H9 (cell line): ENCODE results near the gene TUBD1. TPM values are rescaled to one million over a fixed set of nuclear protein-coding genes. Genes with fewer than 3 reads are reported as not detected.

Experiments
- DNase-seq: peaks from one replicate; pipeline ENCODE4 v3.0.0-alpha.2; 2017
- H2AFZ ChIP-seq: one replicate; pipeline ENCODE4 v1.6.1; 2013; ENCODE audit warnings: mild to moderate bottlenecking, low read length, control low read depth, moderate library complexity
- H2AK5ac ChIP-seq: 2 replicates; pipeline ENCODE4 v1.6.1; 2013; ENCODE audit warnings: low read length, control low read depth, mixed read lengths; ENCODE audit not compliant: insufficient read length
- H2BK120ac ChIP-seq: one replicate; pipeline ENCODE4 v1.6.1; 2013; ENCODE audit warnings: low read depth, mild to moderate bottlenecking, low read length, control low read depth, inconsistent platforms; ENCODE audit not compliant: poor library complexity, severe bottlenecking
- H2BK12ac ChIP-seq: 2 replicates; pipeline ENCODE4 v1.6.1; 2013; ENCODE audit warnings: low read length, control low read depth, mixed read lengths, low read depth; ENCODE audit not compliant: insufficient read length
- H2BK15ac ChIP-seq: 2 replicates; pipeline ENCODE4 v1.6.1; 2013; ENCODE audit warnings: low read depth, low read length, control low read depth
- H2BK20ac ChIP-seq: one replicate; pipeline ENCODE4 v1.6.1; 2013; ENCODE audit warnings: low read depth, mild to moderate bottlenecking, low read length, control low read depth, inconsistent platforms; ENCODE audit not compliant: poor library complexity, severe bottlenecking
- H2BK5ac ChIP-seq: 2 replicates; pipeline ENCODE4 v1.6.1; 2013; ENCODE audit warnings: low read length, control low read depth, mixed read lengths; ENCODE audit not compliant: insufficient read length
- H3K14ac ChIP-seq: 2 replicates; pipeline ENCODE4 v1.6.1; 2013; ENCODE audit warnings: low read length, control low read depth; ENCODE audit not compliant: insufficient read depth
- H3K18ac ChIP-seq: 2 replicates; pipeline ENCODE4 v1.6.1; 2013; ENCODE audit warnings: low read depth, mild to moderate bottlenecking, mixed read lengths, low read length, control low read depth; ENCODE audit not compliant: insufficient read length
- H3K23ac ChIP-seq: 2 replicates; pipeline ENCODE4 v1.6.1; 2013; ENCODE audit warnings: low read length, control low read depth, mixed read lengths, low read depth; ENCODE audit not compliant: insufficient read length
- H3K23me2 ChIP-seq: 2 replicates; pipeline ENCODE4 v1.6.1; 2013; ENCODE audit warnings: low read depth, mild to moderate bottlenecking, mixed read lengths, low read length, control low read depth; ENCODE audit not compliant: insufficient read length, poor library complexity, severe bottlenecking
- H3K27ac ChIP-seq: 2 replicates; pipeline ENCODE4 v1.5.1; 2013; ENCODE audit warnings: low read length, control low read depth, mixed read lengths, low read depth; ENCODE audit not compliant: insufficient read length
- H3K27me3 ChIP-seq: 2 replicates; pipeline ENCODE4 v1.6.1; 2013; ENCODE audit warnings: low read length, control low read depth, inconsistent platforms; ENCODE audit not compliant: insufficient read depth
- H3K4ac ChIP-seq: 2 replicates; pipeline ENCODE4 v1.6.1; 2013; ENCODE audit warnings: low read depth, mild to moderate bottlenecking, control low read depth, inconsistent platforms, low read length, moderate library complexity
- H3K4me1 ChIP-seq: 2 replicates; pipeline ENCODE4 v1.6.1; 2013; ENCODE audit warnings: low read length, control low read depth, inconsistent platforms; ENCODE audit not compliant: insufficient read depth
- H3K4me2 ChIP-seq: 2 replicates; pipeline ENCODE4 v1.6.1; 2013; ENCODE audit warnings: low read length, control low read depth, mixed read lengths; ENCODE audit not compliant: insufficient read length, insufficient read depth
- H3K56ac ChIP-seq: 2 replicates; pipeline ENCODE4 v1.6.1; 2013; ENCODE audit warnings: low read depth, mild to moderate bottlenecking, mixed read lengths, low read length, control low read depth; ENCODE audit not compliant: insufficient read length
- H3K79me1 ChIP-seq: 2 replicates; pipeline ENCODE4 v1.6.1; 2013; ENCODE audit warnings: low read depth, mild to moderate bottlenecking, moderate library complexity, low read length, control low read depth, inconsistent platforms; ENCODE audit not compliant: insufficient read depth, poor library complexity, severe bottlenecking
- H3K79me2 ChIP-seq: 2 replicates; pipeline ENCODE4 v1.6.1; 2013; ENCODE audit warnings: low read length, control low read depth, inconsistent platforms; ENCODE audit not compliant: insufficient read depth
- H3K9ac ChIP-seq: 2 replicates; pipeline ENCODE4 v1.6.1; 2013; ENCODE audit warnings: low read length, control low read depth, mixed read lengths; ENCODE audit not compliant: insufficient read length; ENCODE audit errors: extremely low read depth
- H3K9me3 ChIP-seq: one replicate; pipeline ENCODE4 v1.6.1; 2013; ENCODE audit warnings: low read depth, low read length, inconsistent platforms; ENCODE audit not compliant: control insufficient read depth
- H3T11ph ChIP-seq: one replicate; pipeline ENCODE4 v1.6.1; 2013; ENCODE audit warnings: mild to moderate bottlenecking, low read length, control low read depth, inconsistent platforms
- H4K20me1 ChIP-seq: one replicate; pipeline ENCODE4 v1.6.1; 2013; ENCODE audit not compliant: control insufficient read depth, insufficient read length, insufficient read depth
- H4K5ac ChIP-seq: 2 replicates; pipeline ENCODE4 v1.6.1; 2013; ENCODE audit warnings: low read depth, mild to moderate bottlenecking, mixed read lengths, low read length, control low read depth; ENCODE audit not compliant: insufficient read length
- H4K8ac ChIP-seq: replicated peaks from 2 replicates; pipeline ENCODE4 v1.6.1; 2013; ENCODE audit warnings: low read length, control low read depth, mixed read lengths, low read depth; ENCODE audit not compliant: insufficient read length
- H4K91ac ChIP-seq: 2 replicates; pipeline ENCODE4 v1.6.1; 2013; ENCODE audit warnings: low read depth, mild to moderate bottlenecking, moderate library complexity, mixed read lengths, low read length, control low read depth; ENCODE audit not compliant: insufficient read length
- H3K27ac Mint-ChIP-seq, 3 experiments: 2 replicates in 2 of 3; 3 replicates in 1 of 3; pipeline ENCODE4 v1.8.0; 2020 to 2021; ENCODE audit warnings: mixed read lengths in 3 of 3, mild to moderate bottlenecking in 1 of 3, moderate library complexity in 1 of 3
- H3K27me3 Mint-ChIP-seq: 2 replicates; pipeline ENCODE4 v1.8.0; 2021; ENCODE audit warnings: low read depth, mild to moderate bottlenecking, moderate library complexity, mixed read lengths
- H3K36me3 Mint-ChIP-seq, 3 experiments: 2 replicates in 2 of 3; 3 replicates in 1 of 3; pipeline ENCODE4 v1.8.0; 2020 to 2021; ENCODE audit warnings: low read depth in 3 of 3, mixed read lengths in 3 of 3; ENCODE audit not compliant: insufficient read depth in 1 of 3
- H3K4me1 Mint-ChIP-seq, 2 experiments: 2 replicates each; pipeline ENCODE4 v1.8.0; 2020; ENCODE audit warnings: mixed read lengths in 2 of 2
- H3K4me3 Mint-ChIP-seq, 2 experiments: 2 replicates in 1 of 2; 3 replicates in 1 of 2; pipeline ENCODE4 v1.8.0; 2020 to 2021; ENCODE audit warnings: mild to moderate bottlenecking in 2 of 2, mixed read lengths in 2 of 2, moderate library complexity in 1 of 2
- H3K9me3 Mint-ChIP-seq, 2 experiments: 2 replicates in 1 of 2; 3 replicates in 1 of 2; pipeline ENCODE4 v1.8.0; 2020; ENCODE audit warnings: mild to moderate bottlenecking in 2 of 2, mixed read lengths in 2 of 2, moderate library complexity in 1 of 2
- CTCF ChIP-seq: fragments of 200-600 bp; sonication (generic); conservative IDR thresholded peaks from 3 replicates; pipeline ENCODE4 v1.8.0; 2021; ENCODE audit warnings: antibody characterized with exemption, mild to moderate bottlenecking
- WGBS: extraction: QIAGEN DNeasy Blood & Tissue Kit; methylation state at CpG from one replicate; pipeline ENCODE4 v1.1.7; 2013; ENCODE audit warnings: missing lambda C conversion rate, low lambda C conversion rate, mixed read lengths; ENCODE audit not compliant: insufficient read length; ENCODE audit errors: extremely low coverage; 5-methylcytosine and 5-hydroxymethylcytosine counted together
- total RNA-seq: library from RNA; stranded (reverse); gene quantifications from 2 replicates; pipeline ENCODE4 v1.2.1, GENCODE V29; 2021

The TUBD1 gene
- total RNA-seq, 1 experiment from 2014 or later = 26.4 TPM

- H4K5ac ChIP-seq = no peak overlapping the region
- Mint-ChIP-seq H3K4me3 (no peak overlapping the region), H3K4me1 (peaks cover 6 to 10% of the 10 kb centered on the region in 2 experiments), H3K36me3 (peaks cover 24 to 34% (median 31%) of the 10 kb centered on the region in 3 experiments), H3K27ac (peak overlapping the region in 1 of 3 experiments; percentile 59; a peak in 1 of 7 replicates), H3K27me3 (no peaks in the 10 kb centered on the region), H3K9me3 (no peaks in the 10 kb centered on the region)
- no peak overlapping the region for H3K18ac ChIP-seq
- H4K91ac ChIP-seq = no peak overlapping the region
- no peaks in the 10 kb centered on the region for H3K9me3 ChIP-seq
- DNase-seq = no peak
- no peaks in the 10 kb centered on the region for H3K79me2 ChIP-seq
- H3K79me1 ChIP-seq = no peaks in the 10 kb centered on the region
- no peak overlapping the region for H3K23ac ChIP-seq
- H3K23me2 ChIP-seq = no peaks in the 10 kb centered on the region
- no peak overlapping the region for H3K56ac ChIP-seq
- no peak overlapping the region for H3K4ac ChIP-seq
- no peak overlapping the region for H2BK120ac ChIP-seq
- H3K27ac ChIP-seq = no peak overlapping the region
- no peak for TF ChIP-seq CTCF
- H3K14ac ChIP-seq = no peak overlapping the region
- no peaks in the 10 kb centered on the region for H4K20me1 ChIP-seq
- H3K9ac ChIP-seq = no peak overlapping the region
- H2BK12ac ChIP-seq = no peak overlapping the region
- H3T11ph ChIP-seq = no peak overlapping the region
- no peaks in the 10 kb centered on the region for H3K27me3 ChIP-seq
- WGBS = no CpG with 5 or more reads among the region's 3 CpGs
- peaks cover 3% of the 10 kb centered on the region; the same call in 1 of the 2 replicates for H3K4me1 ChIP-seq
- no peak overlapping the region for H3K4me2 ChIP-seq
- no peak overlapping the region for H2BK15ac ChIP-seq
- H2AFZ ChIP-seq = no peak overlapping the region
- no peak overlapping the region for H4K8ac ChIP-seq
- H2BK20ac ChIP-seq = no peak overlapping the region
- no peak overlapping the region for H2AK5ac ChIP-seq
- no peak overlapping the region for H2BK5ac ChIP-seq
Observed at GRCh38 chr17:59858932-59859331, 33.8 kb downstream of the TUBD1 start.
